HG03457 (cell line): ENCODE measurements around the gene STRIP2.

ENCODE experiments used
- ATAC-seq: cut with Tn5 transposase; IDR thresholded peaks from one replicate; pipeline ENCODE4 v1.9.1; 2021; ENCODE audit warnings: moderate number of reproducible peaks; ENCODE audit not compliant: unreplicated experiment

STRIP2 gene

DNA sequence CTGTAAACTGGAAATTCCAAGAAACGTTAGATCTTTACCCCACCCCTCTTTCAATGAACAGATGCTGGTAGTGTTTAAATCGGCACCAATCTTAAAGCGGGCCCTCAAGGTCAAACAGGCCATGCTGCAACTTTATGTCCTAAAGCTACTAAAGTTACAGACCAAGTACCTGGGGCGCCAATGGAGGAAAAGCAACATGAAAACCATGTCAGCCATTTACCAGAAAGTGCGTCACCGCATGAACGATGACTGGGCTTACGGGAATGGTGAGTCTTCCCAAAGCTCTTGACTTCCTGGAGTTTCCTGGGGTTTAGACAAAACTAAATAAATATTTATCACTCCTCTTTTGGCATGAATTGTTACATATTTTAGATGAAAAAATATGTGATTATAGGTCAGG is 48.5 kb downstream of the STRIP2 start:
- ATAC-seq, result no peak

DNA sequence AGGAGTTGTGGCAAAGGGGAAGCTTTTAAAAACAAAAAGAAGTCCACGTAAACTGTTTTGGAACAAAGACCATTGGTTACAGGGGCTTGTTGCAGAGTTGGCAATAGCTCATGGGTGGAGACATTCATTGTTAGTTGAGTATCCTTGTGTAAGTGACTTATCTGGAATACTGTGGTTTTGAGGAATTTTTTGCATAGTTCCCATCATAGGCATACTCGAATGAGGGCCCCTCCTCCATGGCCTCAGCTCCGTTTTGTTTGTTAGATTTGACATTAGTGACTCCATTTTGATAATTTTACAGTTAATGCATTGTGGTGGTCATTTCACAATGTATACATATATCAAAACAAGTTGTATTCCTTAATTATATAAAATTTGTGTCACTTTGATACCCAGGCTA is 55.3 kb downstream of the STRIP2 start:
- no peak for ATAC-seq

DNA sequence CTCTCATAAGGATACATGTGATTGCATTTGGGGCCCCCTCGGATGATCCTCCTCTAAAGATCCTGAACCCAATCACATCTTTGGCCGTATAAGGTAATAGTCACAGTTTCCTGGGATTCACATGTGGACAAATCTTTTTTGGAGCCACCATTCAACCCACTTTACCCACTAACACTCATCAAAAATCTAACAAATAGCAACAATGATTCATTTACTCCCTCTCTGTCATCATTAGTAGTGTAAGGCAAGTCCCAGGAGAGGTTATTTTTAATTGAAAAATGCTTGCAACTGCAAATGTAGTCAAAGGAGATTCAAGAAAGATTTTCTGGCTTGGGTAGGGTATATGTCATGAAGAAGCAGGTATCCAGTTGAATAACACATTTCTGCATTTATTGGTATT is 58.2 kb downstream of the STRIP2 start:
- no peak for ATAC-seq

DNA sequence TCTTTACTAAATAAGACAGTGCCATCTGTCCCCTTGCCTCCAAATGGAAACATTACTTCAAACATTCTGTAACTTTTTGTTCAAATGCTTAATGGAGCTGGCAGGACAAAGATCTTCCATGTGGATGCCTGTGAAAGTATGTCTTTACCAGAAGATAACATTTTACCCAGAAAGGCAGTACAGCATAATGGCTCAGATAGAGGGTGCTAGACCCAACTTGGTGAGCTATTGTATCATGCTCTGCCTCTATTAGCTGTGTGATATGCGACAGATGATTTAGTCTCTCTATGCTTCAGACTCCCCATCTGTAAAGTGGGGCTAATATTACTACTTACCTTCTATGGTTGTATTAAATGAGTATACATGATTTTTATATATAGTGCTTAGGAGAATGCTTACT is 59.3 kb downstream of the STRIP2 start:
- ATAC-seq, result no peak

DNA sequence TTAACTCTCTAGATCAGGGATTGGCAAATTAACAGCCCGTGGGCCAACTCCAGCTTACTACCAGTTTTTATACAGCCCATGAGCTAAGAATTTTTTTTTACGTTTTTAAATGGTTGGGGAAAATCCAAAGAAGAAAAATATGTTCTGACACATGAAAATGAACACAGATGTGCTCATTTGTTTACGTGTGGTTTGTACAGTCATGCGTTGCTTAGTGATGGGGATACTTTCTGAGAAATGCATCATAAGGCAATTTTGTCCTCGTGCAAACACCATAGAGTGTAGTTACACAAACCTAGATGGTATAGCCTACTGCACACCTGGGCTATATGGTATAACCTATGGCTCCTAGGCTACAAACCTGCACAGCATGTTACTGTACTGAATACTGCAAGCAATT is 59.8 kb downstream of the STRIP2 start:
- no peak for ATAC-seq

DNA sequence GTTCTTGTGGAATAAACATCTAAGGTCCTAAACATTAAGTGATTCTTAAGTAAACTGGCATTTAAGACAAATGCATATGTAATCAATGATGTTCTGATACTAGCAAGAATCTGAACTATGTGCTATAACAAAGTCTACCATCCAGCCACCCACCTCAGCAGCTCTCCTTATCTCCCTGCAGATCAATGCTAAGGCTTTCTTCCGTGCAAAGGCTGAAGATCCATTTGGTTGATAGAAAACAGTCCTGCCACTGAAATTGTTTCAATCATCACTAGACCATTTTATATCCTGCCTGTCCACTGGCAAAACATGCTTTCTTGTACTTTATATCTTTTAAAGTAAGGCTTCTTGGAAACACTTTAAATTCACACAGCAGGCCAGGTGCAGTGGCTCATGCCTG is 61.8 kb downstream of the STRIP2 start:
- no peak for ATAC-seq

DNA sequence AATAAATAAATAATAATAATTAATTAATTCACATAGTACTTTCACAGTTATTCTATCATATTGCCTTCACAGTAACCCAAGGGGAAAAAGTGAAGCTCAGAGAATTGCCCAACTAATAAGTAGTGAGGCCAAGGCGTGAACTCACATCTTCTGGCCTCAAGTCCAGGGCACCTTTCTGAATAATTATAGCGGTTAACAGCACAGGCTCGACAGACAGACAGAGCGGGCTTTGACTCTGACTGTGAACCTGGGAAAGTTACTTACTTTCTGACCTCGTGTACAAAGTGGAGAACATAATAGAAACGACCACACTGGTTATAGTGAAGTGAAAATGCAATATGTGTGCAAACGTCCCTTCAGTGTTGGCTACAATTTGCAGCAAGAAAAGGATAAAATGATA is 62.4 kb downstream of the STRIP2 start:
- no peak for ATAC-seq

DNA sequence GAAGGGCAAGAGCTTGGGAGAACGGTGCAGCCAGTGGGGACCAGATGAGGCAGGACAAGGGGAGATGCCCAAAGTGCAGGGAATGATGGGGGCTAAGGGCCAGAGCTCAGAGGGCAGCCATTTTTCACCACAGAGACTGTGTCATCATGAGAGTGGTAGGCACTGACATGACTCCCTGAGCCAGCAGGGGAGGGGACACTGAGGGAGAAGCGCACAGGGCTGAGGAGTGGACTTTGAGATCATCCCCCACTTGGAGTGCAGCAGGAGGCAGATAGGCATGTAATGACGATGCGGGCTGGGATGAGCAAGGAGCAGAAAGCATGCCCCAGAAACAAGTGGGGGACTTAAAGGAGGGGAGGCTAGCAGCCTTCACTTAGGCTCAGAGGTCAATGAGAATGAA is 62.9 kb downstream of the STRIP2 start:
- ATAC-seq, result no peak

DNA sequence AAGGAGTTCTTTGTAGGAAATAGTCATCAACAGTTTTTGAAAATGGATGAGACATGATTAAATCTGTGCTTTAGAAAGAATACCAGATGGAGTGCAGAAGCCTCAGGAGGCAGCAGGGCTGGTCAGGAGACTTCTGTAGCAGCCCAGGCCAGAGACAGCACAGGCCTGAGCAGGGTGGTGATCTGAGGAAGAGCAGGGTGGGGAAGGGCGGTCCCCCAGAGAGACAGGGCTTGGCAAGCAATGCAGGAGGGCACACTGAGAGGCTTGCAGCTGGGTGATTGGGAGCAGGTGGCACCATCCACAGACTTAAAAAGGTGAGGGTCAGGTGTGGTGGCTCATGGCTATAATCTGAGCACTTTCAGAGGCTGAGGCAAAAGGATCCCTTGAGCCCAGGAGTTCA is 63.8 kb downstream of the STRIP2 start:
- no peak for ATAC-seq

DNA sequence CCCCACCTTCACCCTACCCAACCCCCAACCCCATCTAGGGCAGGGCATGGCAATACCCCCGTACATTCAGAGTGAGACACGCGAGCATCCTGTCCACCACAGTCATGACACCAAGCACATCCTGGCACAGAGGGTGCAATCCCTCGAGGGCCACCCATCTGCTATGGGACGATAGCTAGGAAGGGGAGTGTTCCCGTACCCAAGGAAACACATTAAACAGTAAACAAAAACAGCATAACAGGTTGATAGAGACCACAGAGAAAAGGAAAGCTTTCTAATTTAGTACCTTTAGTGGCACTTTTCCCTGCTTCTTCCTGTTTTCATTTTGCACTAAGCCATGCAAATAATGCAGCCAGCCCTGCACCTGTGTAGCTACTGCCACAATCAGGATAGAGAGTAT is 65.8 kb downstream of the STRIP2 start:
- no peak for ATAC-seq

DNA sequence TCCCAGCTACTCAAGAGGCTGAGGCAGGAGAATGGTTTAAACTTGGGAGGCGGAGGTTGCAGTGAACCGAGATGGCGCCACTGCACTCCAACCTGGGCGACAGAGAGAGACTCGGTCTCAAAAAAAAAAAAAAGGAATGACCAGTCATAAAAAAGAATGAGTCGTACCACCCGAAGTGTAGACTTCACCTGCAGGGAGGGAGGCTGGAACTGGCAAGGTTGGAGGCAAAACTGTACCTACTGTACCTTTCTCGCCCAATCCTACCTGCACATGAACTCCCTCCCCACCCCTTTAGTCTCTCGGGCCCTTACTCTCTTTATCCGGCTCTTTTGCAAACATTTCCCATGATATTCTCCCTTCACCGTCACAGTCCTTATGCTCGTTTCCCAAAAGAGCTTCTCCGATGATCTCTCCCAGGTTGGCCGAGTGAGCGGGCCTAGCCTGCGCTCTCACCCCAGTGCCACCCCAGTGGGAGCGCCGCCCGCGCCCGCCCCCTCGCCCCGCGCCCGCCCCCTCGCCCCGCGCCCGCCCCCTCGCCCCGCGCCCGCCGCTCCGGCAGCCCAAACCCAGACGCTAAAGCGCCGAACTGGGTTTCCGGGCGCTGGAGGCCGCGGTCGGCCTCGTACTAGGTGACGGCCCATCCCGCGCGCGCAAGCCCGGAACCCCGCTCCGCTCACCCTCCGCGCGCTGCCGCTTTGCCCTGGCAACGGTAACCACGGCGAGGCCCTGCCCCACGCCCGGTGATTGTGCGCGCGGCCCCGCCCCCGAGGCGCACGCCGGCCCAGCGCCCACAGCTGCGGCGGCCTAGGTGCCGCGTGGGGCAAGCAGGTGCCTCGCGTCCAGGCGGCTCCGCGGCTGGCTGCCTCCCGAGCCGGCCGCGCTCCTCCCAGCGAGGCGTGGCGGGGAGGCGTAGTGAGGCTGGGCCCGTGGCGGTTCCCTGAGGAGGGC is 67.8 kb downstream of the STRIP2 start, which contains the start of gene SMKR1:
Gene SMKR1, plus strand, starts transcription at position 772 of the 948 bp plus-strand sequence. CDS start 294 bp downstream, outside the sequence.
- peak; percentile 89 for ATAC-seq

DNA sequence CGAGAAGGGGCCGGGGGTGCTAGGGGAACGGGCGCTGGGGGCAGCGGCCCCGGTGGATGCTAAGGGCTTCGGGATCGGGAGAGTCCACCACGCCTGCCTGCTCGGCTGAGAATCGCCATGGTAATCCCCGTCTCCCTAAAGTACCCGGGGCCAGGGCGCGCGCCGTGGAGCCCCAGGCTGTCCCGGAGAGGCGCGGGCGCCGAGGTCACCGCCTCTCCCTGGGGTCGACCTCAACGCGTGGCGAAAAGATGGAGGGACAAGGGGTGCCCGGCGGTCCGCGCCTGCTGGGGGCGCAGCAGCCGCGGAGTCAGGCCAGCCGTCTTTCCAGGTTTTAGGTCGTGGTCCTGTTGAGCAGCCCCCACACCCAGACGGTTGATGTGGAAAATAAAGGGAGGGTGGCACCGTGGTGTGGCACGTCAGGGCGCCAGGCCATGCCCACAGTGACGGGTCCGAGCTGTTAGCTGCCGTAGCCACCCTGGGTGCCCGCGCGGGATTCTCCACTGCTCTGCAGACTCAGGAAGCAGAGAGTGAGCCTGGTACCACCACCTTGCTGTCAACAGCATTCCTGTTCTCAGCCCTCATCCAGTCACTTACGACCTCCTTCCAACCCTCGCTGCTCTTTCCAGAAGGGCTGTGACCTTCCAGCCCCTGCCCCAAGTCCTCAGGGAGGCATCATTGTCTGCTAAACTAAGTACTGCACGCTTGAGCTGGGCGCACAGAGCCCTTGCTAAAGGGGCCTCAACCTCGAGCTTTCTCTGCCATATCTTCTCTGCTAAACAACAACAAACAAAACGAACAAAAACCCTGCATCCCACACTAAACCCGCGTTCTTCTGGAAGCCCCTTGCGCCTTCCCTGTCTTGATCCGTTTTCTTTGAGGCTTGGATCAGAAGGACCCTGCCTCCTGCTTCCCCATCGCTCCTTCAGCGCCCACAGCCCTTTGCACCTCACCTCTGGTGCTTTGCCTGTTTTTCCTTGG is 68.8 kb downstream of the STRIP2 start:
- ATAC-seq, result no peak

DNA sequence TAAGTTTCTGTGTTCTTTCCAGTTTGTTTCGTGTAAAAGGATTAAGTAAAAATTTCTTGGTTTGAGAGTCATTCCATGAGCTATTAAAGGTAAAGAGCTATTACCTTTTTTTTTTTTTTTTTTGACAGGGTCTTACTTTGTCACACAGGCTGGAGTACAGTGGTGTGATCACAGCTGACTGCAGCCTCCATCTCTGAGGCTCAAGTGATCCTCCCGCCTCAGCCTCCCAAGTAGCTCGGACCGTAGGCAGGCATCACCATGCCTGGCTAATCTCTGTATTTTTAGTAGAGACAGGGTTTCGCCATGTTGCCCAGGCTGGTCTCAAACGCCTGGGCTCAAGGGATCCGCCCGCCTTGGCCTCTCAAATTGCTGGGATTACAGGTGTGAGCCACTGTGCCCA is 69.5 kb downstream of the STRIP2 start:
- no peak for ATAC-seq

DNA sequence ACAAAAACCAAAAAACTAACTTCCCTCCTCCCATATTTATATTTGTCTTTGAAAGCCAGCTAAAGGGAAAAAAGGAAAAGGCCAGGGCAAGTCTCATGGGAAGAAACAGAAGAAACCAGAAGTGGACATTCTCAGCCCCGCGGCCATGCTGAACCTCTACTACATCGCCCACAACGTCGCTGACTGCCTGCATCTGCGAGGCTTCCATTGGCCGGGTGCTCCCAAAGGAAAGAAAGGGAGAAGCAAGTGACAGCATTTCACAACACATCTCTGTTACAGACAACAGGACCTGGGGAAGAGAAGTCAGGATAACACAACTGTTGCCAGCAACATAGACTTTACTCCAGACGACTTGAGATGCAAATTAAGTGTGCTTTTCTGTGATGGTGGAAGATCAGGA is 78.0 kb downstream of the STRIP2 start:
- ATAC-seq, result no peak

DNA sequence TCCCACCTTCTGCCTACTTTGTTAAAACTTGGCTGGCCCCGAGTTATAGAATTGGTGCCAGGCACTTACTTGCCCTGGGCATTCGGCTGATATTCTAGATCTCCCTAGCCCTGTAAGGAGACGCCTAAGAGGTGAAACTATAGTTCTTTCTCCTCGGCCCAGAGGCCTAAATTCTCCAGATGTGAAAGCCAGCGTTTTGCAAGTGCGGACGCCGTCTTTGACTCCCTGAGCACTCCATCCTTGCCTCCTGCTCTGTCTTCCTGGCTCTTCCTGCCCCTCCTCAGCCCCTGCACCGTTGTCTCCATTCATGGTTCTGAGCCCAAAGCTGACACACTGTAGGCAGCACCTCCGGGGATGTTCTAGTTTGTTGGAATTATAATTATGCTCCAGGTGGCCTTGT is 79.3 kb downstream of the STRIP2 start:
- ATAC-seq, result no peak

DNA sequence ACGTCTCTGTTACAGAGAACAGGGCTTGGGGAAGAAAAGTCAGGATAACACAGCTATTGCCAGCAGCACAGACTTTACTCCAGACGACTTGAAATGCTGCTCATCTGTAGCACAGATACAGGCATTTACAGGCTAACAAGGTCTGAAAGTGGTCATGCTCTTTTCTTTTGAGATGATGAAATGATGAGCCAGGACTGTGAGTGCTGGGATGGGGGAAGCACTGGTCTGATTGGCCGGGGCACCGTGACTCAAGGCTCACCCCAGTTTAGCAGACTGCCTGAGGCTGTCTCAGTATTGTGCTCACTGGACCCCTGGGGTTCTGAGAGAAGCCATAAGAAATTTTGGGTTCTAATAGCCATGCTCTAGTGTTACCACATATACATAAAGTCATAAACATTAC is 80.5 kb downstream of the STRIP2 start:
- no peak for ATAC-seq

DNA sequence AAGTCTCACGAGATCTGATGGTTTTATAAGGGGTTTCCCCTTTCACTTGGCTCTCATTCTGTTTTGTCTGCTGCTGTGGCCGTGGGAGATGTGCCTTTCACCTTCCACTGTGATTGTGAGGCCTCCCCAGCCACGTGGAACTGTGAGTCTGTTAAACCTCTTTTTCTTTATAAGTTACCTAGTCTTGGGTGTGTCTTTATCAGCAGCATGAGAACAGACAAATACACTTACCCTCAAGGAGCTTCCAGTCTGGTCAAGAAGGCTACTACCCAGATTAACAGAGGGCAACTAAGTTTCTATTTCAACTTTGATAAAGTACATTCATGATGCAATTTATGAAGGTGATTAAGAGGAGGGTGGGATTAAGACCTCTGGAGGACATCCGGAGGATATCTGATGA is 81.1 kb downstream of the STRIP2 start:
- ATAC-seq, result no peak

DNA sequence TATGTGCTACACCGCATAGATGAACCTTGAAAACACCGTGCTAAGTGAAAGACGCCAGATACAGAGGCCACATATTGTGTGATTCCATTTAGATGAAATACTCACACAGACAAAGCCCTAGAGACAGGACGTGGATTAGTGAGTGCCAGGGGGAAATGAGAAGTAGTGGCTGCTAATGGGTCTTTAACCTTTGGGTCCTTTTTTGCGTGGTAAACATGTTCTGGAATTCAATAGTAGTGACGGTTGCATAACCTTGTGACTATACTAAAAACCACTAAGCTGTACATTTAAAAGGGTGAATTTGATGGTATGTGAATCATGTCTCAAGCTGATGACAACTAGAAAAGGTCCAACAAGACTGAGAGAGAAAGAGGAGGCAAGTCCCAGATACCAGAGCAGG is 83.7 kb downstream of the STRIP2 start:
- no peak for ATAC-seq

DNA sequence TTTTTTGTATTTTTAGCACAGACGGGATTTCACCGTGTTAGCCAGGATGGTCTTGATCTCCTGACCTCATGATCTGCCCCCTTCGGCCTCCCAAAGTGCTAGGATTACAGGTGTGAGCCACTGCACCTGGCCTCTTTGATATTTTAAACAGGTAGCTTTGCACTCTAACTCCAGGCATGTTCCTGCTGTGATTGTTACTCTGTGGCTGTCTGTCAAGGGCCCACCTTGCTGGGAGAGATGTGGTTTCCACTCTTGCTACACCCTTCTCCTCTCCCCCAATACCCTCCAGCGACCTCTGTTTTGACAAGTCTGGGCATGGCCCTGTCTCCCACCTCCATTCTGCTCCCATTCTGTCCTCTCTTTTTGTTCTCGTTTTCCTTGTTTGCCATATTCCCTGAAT is 85.2 kb downstream of the STRIP2 start:
- ATAC-seq, result no peak

DNA sequence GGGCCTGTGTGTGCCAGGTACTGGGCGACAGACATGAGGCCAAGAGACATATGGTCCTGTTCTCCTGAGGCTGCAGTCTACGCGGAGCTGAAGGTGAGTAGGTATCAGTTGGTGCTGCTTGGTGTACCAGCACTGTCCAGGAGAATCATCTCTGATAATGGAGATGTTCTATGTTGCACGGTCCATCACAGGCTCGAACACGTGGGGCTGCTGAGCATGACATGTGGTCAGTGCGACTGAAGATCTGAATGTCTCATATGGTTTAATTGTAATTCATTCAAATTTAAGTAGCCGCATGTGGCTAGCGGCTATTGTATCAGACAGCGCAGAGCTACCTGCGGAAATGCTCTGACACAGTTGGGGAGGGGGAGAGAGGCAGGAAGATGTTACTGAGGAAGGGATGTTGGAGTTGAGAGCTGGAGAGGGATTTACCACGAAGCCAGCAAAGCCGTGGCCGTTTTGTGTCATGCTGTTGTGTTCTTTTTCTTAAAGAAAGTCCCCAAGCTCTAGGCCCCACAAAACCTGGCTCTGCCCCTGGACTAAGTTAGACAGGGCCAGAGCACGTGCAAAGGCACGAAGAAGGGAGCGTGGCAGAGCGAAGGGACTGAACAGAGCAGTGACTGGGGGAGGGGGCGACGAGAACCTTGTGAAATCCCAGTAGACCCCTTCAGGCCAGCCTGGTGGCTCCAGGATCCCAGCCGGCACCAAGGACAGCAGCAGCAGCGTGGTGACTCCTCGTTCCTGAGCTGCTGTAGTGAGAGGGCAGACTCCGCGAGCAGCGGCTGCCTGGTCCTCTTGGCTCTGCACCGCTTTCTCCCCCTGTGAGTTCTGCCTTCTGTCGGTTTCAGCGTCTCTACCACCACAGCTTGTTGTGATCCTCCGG is 88.1 kb downstream of the STRIP2 start:
- ATAC-seq, result no peak

DNA sequence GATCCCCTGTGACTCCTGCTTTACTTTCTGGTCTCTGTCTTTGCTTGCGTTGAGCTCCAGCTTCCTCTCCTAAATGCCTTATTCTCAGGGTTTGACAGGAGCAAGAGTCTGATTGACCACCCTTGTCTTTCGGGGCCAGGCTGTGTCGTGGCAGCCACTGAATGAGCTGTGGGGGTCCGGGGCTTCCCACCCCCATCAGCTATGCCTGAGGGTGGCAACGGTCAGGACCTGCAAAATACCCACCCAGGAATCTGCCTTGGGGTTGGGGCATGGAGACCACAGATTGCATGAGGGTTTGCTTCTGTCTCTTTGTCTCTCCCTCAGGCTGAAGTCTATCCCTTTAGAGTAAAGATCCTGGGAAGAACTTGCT is 88.7 kb downstream of the STRIP2 start:
- no peak for ATAC-seq
